ENCODE data around the gene CABLES2.
"Not testable (repeated sequence)": the region's sequence is repeated elsewhere in the genome, so short reads cannot be mapped to it uniquely, and the experiment has no call there.

Gene CABLES2

DNA sequence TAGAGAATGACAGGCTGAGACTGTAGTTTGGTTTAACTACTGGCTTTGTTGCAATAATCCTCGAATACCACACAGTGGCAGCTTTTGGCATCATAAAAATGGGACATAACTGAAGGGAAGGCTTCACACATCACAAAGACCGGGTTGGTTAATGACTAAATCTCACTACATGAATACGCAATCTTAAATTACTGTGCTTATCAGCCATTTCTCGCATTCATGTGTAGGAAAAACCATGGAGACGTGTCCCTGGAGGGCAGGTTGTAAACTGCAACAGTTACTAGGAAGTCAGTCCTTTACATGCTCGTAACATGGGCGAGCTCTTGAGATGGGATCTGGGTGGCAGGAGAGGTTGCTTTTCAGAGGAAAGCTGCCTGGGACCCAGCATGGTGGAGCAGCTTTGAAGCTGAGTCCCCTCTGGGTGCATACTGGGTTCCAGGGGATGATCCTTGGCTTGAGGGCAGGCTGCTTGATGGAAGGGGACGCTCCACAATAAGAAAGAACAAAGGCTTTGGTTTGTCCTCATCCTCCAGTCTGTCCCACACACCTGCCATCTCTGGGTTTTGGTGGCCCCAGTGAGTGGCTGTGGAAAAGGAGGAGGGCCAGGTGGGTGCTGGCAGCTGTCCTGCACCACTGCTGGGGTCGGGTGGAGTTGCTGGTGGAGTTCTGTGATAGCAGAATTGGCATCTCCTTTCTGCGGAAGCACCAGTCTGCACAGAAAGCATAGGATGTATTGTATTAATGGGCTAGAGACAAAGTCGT is 18.1 kb downstream of the CABLES2 start:
- no peak for DNase-seq (ENCODE audit: low read depth)

DNA sequence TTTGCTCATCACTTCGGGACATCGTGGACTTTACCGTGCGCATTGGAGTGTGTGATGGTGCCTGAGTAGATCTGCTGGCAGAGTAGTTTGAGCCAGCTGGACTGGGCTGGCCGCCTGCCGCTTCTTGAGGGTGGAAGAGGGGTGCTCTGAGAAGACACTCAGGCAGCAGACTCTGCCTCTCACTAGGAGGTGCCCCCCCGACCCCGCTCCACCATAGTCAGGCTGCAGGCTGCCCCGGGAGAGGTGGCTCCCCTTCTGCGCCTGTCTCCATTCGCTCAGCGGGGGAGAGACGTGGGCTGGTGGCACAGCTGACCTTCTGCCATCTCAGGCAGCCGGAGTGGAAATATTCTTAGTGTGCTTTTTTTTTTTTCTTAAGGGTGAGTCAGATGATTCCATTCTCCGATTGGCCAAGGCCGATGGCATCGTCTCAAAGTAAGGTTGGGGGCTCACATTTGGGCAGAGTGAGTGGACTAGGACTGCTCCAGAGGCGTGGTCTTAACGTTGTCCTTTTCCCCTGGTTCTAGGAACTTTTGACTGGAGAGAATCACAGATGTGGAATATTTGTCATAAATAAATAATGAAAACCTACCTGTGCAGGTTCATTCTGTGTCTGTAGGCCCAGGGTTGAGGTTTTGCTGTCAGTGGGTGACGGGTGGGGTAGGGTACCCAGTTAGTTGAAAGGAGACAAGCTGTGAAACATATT is 19.0 kb downstream of the CABLES2 start:
- no peak for DNase-seq (ENCODE audit: low read depth)

GRCh38 chr20:62387219-62387913 is 19.7 kb downstream of the CABLES2 start:
- DNase-seq (ENCODE audit: low read depth), result no peak

DNA sequence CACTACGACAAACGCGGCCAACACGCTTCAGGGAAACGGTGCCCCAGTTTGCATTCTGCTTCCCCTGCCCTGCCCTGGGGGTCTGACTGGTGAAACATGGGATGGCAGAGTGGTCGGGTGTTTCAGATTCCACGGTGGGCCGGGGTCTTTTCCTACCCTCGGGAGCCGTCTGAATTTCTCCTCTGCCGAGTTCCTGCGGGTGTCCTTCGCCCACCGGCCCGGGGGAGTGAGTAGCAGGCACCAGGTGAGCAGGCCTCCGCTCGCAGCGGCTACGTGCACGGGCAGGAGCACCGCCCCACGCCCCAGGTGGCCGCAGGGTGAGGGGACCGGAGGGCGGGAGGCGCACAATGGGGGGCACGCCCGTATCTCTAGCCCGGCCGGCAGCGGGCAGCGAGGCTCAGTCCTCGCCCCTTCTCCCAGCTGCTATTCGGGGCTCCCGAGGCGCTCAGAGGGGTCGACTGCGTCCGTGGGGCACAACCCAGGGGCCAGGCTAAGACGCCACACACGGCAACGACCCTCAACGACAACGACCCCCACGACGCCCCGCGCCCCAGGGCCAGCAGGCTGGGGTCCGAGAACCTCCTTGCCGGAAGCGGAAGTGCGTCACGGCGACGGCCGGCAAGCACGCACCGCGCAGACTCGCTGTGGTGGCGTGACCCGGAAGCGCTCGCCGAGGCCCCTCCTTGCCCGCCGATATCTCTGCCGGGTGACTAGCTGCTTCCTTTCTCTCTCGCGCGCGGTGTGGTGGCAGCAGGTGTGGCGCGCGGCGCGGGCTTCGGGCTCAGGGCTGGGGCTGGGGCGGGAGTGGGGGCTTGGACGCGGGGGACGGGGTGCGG is 20.5 kb downstream of the CABLES2 start, which contains the start of gene RPS21:
RPS21 (plus strand) TSS at position 721 of the 836 bp plus-strand sequence. CDS start 236 bp downstream, outside the sequence.
- peak; percentile 51 for DNase-seq (ENCODE audit: low read depth)

DNA sequence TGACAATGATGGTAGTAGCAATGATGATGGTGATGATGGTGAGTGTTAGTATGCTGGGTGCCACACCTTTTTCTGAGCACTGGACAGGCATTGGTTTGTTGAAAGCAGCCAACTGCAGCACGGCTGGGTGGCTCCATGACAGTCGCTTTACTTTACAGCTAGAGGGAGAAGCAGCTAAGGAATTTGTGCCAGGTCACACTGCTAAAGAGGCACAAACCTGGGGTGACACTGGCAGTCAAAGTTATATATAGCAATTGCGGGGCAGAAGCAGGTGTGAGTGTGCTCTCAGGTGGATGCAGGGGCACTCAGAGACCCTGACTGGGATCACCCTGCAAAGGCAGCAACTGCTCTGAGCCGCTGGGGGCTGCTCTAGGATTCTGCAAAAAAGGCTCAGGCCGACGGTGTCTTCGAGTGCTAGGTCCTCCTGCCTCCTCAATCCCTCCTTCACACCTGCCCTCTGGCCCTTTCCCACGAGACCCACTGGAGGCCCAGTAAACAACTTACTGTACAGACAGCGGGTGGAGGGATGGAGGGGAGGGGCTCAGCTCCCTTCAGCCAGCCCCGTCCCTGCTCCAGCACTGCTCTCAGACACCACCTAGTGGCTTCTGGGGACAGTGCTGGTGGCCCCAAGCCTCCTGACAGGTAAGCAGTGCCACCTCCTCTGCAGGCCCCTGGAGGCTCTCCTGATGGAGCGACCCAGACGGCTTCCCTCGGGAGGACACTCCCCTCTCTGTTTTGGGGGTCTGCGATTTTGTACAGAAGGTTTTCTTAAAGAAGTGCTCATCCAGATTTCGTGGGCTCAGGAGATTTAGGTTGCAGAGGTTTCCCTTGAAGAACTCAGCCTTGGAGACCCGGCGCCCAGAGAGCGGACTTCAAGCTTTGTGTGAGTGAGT is 24.5 kb downstream of the CABLES2 start:
- no peak for DNase-seq (ENCODE audit: low read depth)

DNA sequence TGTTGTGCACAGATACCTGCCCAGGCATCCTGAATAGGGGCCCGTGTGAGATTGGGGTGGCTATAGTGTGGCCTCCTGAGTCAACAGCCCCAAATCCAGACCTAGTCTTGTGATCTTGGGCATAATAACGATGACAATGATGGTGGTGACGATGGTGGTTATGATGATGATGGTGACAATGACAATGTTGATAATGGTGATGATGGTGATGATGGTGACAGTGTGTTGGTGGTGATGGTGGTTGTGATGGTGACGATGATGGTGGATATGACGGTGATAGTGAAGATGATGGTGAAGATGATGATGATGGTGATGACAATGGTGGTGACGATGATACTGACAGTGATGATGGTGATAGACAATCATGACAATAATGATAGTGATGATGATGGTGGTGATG is 25.2 kb downstream of the CABLES2 start:
- no peak for DNase-seq (ENCODE audit: low read depth)

GRCh38 chr20:62381202-62381797 is 25.8 kb downstream of the CABLES2 start:
- DNase-seq (ENCODE audit: low read depth), result no peak

DNA sequence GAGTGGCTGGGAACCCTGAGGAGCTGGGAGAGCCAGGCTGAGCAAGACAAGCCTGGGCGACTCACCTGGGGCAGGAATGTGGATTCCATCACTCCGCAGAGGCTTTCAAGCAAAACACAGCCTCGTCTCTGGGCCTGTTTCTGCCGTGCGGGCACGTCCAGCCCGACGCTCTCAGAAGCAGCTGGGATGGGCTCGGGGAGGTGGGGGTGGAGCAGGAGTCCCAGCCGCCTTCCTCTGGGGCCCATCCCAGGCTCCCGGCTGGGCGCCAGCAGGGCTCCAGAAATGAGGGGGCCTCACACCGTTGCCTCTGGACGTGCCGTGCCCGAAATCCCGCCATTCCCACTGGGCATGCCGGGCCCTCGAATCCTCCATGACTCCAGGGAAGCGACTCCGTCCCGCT is 28.9 kb downstream of the CABLES2 start:
- DNase-seq (ENCODE audit: low read depth), result no peak

DNA sequence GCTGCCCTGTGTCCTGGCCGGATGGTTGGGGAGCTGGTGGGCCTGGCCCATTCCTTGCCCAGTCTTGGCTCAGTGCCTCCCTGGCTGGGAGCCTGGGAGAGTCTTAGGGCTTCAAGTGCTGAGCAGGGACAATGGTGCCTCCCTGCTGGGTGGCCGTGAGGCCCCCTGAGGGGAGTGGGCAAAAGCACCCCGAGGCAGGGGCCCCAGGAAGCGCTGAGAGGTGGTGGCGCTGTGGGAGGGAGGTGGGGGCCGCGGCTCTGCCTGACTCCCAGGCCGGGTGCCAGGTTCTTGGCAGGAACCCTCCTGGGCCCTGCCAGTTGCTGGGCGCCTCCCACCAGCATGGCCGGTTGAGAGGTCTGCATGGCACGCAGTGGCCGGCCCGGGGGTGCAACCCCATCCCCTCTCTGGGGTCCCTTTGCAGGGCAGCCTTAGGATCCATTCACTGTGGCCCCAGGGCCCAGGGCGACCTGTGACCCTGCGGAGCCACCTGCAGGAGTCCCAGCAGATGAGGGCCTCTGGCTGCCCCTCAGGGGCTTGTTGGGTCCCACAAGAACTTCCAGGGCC is 29.4 kb downstream of the CABLES2 start:
- DNase-seq (ENCODE audit: low read depth), result no peak

DNA sequence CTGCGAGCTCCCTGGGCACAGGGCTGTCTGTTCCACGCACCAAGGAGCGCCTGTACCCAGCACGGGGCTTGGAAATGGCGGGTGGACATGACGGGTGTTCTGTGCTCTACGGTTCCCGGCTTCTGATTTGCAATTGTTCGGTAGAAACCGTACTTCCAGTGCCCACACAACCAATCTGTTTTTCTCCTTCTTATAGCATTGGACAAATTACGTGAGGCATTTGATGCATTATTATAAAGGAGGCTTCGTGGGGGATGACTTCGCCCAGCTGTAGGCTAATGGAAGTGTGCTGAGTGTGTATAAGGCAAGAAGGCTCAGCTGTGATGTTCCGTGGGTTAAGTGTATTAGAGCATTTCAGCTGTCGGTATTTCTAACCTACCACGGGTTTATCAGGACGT is 30.0 kb downstream of the CABLES2 start:
- no peak for DNase-seq (ENCODE audit: low read depth)

DNA sequence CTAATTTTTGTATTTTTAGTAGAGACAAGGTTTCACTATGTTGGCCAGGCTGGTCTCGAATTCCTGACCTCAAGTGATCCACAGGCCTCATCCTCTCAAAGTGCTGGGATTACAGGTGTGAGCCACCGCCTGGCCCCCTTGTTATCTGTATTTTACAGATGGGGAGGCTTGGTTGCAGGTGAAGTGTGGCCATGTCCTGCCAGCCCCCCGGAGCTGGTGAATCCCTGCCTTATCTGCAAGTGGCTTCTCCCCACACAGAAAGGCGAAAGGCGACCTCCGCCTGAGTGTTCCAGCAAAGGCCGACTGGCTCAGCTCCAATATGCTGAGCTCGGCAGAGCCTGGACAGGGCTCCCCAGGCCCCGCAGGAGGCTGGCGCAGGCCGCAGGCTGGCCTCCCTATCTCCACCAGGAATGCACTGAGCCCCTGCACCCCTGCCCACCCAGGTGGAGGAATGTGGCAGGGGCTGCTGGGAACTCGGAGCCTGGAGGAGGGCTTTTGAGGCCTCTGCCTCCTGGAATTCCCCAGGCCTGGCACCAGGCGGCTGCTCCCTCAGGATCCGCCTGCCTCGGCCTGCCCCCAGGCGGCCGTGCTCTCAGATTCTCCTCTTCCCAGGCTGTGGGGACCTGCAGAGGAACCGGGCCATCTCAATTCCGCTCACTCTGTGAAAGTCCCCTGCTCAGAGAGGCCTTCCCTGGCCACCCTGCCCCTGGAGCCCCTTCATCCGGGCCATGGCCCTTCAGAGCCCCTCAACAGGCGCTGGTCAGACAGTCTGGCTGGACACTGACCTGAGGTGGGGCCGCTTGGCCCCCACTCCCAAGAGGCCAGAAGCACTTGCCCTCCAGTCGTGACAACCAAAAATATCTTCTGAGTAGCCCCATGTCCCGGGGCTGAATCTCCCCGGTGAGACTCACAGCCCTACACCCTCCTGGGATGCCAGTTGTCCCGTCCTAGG is 30.7 kb downstream of the CABLES2 start:
- DNase-seq (ENCODE audit: low read depth), result no peak

DNA sequence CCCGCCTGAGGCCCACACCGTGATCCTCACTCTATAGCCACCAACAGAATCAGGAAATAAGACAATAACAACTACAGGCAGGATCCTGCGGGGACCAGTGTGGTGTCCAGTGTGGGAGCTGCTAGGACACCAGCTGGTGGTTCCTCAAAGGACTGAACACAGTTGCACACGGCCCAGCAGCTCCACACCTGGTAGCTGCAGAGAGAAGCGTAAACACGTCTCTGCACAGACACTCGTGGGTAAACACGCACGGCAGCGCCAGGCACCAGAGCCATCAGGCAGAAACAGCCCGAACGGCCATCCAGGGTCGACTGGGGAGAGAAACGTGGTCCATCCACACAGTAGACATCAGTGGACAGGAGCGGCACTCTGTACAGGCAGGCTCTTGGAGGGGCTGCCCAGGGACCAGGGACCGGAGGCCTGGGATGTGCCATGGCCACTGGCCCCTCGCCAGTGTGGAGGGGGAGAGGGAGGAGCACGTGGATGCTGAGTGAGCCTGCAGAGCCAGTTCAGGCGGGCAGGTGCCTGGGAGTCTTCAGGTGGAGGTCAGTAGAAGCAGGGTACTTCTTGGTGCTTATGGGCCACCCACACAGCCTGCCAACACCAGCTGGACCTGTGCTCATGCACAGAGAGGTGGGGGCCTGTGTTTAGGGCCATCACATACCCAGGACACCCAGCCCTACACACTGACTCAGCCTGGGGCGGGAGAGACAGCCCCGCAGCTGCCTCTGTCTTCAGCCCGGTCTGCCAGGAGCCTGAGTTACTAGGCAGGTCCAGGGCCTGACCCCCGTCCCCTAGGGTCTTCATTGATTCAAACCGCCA is 32.5 kb downstream of the CABLES2 start:
- no peak for DNase-seq (ENCODE audit: low read depth)

DNA sequence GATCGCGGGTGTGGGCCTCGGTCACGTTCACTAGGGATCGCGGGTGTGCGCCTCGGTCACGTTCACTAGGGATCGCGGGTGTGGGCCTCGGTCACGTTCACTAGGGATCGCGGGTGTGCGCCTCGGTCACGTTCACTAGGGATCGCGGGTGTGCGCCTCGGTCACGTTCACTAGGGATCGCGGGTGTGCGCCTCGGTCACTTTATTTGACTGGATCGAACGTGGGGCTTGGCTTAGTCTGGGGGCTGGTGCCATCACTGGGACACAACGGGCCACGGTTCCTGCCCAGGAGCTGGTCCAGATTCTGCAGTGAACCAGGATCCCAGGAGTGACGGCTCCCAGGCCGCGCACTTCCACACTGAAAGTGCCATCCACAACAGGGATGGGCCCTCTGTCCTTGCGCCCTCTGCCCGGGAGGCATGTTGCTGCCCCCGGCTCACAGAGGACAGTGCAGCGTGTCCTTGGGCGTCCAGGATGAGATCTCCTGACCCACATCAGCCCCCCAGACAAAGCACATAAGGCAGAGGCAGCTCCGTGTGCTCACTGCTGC is 33.4 kb downstream of the CABLES2 start:
- DNase-seq (ENCODE audit: low read depth), result not testable (repeated sequence)

- DNase-seq (ENCODE audit: low read depth), result no peak
These were observed 34.8 kb downstream of the CABLES2 start for GRCh38 chr20:62372042-62372993.

DNA sequence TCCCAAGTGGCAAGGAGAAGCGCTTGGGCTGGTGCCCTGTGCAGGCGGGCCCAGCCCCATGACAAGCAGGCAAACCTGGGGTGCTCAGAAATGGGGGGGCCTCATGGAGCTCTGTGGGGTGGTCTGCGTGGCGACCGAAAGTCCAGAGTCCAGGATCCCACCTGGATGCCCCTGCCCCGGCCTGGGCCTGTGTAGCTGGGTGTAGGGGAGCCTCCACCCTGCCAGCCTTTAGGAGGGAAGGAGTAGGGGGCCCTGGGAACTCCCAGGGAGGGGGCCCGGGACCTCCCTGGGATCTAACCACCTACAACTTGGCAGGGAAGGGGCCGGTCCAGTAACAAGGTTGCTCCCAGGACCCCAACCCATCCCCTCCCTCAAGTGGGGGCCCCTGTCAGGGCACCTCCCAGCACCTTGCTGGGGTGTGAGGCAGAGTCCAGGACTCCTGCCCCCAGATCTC is 35.5 kb downstream of the CABLES2 start:
- DNase-seq (ENCODE audit: low read depth), result no peak

DNA sequence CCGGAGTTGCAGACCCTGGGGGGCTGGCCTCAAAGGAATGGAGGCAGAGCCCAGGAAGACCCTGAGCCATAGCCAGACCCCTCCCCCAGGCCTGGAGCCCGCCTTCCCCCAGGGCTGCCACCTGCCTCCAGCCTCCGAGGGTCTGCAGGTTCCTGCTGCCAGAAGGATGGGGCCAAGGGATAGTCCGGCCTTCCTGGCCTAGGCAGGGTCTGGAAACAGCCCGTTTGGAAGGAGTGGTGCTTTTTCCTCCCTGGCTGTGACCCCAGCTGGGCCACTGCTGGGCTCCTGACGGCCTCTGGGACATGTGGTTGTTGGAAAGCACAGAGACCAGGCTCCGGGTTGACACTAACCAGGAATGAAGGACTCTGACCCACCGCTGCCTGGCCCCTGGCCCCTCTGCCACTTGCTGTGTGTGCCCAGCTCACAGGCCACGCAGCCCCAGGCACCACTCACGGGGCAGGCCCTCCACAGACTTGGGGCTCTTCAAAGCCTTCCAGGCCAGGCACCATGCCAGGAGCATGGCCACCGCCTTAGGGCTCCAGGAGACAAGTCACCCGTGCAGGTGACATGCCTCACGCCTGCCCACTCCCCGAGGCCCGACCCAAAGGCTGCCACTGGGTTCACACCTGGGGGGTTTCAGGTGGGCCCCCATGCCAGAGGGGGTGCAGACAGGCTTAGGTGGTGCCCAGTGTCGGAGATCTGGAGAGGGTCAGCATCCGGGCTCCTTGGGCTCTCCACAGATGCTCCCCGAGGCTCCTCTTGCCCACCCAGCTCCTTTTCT is 36.1 kb downstream of the CABLES2 start:
- DNase-seq (ENCODE audit: low read depth), result no peak

All from non-pigmented ciliary epithelial cell (primary cell).